NCI-H187 (cell line): ENCODE measurements around the gene KLC1.
A peak's percentile ranks its signal among the peaks of the same experiment; 100 is the strongest.

Experiments
- DNase-seq, 2 experiments: peaks; one replicate each; lab custom pipeline; 2025; lab: John Stamatoyannopoulos, UW

The KLC1 gene

DNA sequence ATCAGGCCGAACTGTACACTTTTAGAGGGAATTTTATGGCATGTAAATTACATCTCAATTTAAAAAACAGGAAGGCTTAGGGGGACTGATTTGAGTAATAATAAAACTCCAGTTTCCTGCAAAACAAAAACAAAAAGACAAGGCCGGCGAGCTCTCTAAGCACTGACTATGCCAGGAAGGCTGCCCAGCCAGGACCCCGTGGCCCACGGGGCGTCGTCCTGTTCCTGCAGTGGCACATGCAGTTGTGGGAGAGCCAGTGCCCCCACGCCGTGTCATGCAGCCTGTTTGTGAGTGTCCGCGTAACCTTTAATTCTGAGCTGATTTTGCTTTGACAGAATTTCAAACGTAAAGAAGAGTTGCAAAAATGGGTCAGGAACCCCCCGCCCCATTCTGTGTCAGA lies 75.7 kb downstream of the KLC1 start:
- no peak for DNase-seq

DNA sequence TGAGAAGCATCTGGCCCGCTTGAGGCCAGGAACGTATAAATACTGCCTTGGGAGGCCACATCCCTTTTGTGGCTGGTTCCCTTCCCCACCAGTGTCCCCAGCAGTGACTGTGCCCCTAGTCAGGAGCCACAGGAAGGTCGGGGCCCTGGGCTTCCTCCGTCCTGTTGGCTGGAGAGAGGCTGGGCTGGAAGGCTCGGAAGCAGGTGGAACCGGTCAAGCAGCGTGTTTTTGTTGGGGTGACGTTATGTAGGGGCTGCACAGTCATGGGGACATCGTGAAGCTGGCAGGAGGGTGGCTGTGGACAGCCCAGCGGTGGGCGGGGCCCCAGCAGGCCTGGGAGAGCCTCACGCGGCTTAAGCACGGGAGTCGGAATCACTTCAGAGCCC lies 76.1 kb downstream of the KLC1 start:
- DNase-seq: no peak

DNA sequence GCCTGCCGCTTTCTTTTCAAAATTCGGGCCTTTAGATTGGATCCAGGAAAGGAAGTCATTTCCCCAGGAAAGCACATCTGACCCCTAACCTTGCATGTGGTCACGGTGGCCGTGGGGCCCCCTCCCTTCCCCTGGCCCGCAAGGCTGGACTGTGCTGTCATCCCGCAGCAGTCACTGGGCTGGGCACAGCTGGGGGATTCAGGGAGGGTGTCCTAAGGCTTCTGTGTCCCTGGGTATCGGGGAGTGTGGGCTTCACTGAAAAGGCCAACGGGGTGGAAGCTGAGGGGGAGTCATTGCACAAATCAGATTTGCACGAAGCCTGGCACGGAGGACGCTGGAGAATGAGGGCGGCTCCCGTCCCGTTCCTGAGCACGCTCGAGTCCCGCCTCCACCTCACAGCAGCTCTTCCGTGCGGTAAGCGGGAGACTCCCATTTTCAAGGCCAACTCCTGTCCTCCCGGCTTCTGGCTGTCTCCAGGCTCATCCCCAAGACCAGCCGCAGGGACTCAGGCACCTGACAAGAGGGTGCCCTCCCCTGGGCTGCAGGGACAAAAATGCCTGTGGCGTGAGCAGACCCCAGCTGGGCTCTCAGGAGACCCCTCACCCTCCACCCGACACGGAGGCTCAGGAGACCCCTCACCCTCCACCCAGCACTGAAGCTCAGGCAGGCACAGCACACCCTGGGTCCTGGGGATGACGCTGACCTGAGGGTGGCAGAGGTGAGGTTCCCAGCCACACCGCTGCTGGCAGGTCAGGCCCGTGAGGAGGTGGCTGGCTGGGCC lies 76.7 kb downstream of the KLC1 start:
- no peak for DNase-seq

DNA sequence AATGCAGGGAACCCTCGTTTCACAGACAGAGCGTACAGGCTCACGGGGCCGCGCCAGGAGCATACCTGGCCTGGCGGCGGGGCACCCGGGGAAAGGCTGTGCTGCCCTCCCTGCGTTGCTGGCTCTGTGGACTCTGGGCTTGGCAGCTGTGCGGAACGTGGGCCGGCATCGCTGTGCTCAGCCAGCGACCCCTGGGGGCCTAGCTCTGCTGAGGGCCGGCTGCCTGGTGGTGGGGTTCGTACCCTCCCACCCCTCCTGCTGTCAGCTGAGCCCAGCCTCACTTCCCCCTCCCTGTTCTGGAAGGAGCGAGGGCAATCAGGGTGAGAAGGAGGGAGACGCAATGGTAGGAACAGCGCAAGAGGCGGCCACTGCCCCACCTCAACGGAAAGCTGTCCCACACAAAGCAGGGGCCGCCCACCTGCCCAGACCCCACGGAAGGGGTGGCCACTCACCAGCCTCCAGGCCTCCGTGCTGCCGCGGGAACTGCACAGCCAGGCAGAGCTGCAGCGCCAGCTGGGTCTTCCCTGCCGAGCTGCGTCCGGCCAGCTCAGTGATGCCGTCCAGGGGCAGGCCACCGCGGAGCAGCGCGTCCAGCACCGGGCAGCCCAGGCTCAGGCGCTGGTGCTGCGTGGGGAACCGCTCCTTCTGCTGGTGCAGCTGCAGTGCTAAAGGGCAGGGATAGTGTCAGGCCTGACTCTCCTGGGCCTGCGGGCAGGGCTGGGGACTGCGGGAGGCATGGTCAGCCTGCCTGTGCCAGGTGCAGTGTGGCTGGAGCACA lies 77.7 kb downstream of the KLC1 start:
- no peak for DNase-seq

DNA sequence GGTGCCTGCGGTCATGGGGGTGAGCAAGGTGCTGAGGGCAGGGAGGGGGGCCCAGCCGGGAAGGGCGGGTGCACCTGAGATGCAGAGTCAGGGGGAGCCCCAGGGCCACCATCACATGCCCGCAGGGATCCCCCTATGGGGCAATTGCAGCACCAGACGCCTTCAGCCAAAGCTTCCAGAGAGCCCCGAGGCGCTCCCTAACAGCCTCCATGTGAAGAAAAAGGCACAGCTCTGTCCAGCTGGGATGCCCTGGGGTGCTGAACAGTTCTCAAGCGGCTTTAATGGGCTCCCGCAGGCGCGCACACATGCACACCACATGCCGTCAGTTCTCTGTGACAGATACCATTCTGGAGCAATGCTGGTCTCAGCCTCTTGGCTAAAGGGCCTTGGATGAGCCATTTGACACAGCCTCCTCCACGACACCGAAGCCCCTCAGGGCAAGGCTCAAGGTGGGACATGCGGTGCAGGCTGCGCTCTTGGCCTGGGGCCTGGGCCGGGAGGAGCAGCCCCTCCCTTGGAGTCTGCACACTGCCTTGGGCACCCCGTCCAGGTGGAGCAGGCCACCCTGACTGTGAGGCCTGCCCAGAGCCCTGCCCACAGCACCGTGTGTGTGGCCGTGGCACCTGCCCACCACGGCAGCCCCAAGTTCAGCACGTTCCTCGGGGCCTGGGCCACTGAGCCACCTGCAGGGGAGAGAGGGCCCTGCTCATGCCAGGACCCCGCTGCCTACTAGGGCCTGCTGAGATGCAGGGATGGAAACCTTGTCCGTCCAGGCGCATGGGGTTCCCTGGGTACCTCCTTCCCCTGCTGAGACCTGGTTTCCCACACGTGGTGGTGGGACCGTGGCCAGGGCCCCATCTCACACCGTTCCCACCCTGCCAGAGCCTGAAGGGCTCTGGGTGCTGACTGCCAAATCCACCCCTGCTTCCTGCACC lies 78.6 kb downstream of the KLC1 start:
- DNase-seq: no peak

DNA sequence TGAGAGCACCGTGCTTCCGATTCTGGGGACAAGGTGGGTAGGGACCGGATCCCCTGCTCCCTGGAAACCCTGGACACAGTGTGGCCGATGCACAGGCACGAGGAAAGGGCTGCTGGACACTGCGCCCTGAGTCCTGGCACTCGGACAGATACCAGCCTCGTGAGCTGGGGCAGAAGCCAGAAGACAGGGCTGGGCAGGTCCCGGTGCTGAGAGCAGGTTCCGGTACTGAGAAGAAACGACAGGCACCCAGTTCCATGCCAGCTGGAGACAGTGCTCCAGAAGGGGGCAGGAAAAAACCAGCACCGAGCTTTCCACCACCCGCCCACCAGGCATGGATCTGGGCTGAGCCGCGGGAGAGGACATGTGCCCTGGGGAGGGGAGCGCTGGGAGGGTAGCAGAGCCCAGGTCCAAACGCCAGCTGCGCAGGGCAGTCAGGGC lies 79.8 kb downstream of the KLC1 start:
- DNase-seq: no peak

DNA sequence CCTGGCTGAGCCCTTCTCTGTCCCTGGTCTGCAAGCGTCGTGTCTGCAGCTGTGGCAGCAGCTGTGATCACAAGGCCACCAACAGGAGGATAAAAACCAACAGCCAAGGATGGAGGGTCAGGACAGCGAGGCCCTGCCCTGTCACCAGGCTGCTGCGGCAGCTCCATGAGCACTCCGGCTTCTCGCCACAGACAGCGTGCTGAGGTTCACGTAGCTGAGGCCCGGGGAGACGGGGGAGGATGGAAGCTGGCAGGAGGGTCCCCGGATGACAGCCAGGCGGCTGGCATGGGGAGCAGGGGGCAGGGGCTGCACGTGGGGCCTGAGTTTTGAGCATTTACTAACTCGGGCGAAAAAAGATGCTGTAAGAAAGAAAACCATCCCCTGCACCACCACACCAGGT lies 80.8 kb downstream of the KLC1 start:
- DNase-seq: no peak

DNA sequence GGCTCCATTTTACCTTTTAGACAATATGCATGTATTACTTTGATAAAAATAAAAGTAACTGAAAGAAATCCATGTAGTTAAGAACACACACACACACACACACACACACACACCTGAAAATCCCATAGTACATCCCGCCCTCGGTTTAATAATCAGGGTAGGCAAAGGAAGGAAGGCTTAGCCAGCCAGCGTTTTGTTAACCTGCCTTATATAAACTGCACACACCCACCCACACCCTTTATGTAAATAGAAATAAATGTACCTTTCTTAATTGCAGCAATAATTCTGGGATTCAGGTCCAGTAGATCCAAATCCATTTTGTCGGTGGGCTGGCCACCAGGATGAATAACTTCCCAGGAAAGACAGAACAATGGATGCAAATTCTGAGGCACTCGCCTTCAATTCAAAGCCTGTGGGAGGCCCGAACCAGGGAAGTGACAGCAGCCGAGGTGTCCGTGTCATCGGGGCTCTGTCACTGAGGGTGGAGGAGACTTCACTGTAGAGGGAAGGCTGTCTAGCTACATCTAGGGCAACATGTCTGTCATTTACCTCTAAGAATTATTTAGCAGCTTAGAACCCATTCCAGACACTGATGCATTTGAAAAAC lies 81.9 kb downstream of the KLC1 start:
- no peak for DNase-seq

DNA sequence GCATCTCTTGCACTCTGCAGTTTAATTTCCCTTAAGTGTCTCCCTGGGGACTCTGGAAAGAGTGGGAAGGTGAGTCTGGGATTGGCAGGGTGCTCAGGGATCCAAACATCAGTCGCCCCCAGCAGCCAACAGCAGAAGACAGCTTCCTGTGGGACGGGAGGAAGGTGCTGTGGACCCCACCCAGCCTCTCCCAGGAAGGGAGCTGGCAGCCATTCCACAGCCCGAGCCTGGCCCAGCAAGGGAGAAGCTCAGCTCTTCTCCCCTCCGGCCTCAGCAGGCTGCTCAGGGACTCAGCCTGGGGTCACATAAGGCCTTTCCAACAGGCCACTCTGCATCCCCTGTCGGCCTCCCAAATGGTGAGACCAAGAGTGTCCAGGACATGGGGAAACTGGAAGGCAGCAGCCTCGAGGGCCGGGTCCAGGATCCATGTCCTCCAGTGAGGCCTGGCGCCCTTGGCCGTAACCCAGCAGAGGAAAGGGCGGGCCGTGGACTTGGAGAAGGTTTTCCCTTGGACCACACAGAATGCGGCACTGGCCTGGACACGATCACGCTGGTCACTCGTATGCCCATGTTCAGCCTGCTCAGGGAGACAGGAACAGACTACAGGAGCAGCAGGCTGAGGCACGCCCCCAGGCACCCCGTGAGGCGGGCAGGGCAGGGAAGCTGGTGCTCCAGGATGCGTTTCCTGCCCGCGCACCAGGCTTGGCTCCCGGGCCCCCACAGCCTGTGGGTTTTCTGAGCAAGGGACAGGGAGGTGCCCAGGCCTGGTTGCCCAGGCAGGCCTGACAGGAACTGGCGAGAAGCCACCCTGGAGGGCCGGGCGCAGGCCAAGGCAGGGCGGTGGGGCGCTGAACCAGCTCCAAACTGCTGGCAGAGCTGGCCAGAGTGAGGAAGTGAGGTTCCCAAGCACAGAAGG lies 82.8 kb downstream of the KLC1 start:
- DNase-seq: no peak

DNA sequence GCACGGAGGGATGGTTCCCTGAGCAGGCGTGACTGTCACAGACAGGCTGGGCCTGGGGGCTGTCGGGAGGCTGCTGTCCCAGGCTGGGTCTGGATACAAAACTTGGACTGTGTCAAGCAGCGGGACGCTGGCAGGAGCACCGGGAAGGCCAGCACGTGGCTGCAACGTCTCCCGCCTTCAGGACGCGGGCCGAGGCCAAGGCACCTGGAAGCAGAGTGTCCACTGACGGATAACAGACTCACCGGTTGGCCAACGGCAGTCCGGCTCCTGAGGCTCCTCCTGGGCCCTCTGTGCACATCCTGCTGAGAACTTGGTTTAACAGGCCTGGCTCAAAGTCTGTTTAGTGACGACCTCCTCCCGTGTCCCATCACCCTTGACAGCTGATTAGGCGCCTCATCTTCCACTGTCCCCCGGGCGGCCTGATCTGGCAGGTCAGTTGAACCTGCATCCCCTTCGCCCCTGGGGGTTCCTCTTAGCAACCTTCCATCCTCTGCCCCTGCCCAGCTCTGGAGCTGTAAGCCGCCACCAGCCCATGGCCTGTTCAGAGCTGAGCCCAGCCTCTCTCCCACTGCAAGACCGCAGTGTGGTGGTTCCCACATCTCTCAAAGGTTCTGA lies 83.7 kb downstream of the KLC1 start:
- DNase-seq: no peak

DNA sequence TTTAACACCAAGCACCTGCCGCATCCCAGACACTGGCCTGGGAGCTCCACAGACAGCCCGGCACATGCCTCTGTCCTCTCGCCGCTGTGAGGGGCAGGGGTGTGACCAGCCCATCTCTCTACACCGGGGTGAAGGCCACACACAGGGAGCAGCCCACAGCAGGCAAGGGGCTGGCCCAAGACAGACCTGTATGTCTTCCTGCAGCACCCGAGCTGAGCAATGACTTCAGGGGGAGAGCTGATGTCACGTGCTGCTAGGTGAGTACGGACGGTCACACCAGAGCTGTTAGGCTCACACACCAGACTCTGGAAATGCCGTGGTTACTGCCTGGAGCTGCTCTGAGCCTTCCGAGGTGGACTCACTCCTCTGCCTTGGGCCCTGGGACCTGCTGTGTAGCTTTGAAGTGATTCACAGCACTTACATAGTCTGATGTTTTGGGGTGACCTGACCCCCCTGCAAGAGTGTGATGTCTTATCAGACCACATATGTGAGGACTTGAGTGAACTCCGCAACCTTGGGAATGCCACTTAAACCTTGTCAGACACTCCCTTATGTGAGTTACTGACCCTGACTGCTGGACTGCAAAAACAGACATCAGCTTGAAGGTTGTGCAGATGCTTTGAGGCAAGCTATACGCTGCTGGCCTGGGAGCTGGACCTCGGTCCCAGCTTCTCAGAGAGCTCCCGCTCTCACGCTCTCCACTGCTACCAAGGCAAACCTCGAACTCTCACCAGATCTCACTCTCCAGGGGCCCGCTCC lies 84.5 kb downstream of the KLC1 start:
- no peak for DNase-seq

DNA sequence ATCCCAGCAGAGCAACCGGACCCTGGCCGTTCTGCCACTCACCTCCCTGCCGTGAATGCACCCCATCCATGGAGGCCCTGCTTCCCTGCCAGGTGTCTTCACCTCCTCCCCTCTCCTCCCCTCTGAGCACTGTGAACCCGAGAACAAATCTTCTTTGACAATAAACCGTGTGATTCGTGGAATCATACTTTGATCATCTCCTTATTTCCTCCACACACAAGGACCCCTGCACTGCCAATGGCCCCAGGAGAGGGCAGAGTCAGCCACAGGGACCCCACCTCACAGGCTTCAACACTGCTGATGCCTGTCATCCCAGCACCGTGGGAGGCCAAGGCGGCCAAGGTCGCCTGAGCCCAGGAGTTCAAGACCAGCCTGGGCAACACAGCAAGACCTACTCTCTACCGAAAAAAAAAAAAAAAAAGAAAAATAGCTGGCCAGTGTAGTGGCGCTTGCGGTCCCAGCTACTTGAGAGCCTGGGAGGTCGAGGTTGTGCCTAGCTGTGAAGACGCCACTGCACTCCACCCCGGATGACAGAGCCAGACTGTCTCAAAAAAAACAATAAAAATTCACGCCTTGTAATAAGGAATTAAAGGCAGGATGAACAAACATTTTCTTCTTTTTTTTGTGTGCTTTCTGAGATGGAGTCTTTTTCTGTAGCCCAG lies 85.2 kb downstream of the KLC1 start:
- no peak for DNase-seq

DNA sequence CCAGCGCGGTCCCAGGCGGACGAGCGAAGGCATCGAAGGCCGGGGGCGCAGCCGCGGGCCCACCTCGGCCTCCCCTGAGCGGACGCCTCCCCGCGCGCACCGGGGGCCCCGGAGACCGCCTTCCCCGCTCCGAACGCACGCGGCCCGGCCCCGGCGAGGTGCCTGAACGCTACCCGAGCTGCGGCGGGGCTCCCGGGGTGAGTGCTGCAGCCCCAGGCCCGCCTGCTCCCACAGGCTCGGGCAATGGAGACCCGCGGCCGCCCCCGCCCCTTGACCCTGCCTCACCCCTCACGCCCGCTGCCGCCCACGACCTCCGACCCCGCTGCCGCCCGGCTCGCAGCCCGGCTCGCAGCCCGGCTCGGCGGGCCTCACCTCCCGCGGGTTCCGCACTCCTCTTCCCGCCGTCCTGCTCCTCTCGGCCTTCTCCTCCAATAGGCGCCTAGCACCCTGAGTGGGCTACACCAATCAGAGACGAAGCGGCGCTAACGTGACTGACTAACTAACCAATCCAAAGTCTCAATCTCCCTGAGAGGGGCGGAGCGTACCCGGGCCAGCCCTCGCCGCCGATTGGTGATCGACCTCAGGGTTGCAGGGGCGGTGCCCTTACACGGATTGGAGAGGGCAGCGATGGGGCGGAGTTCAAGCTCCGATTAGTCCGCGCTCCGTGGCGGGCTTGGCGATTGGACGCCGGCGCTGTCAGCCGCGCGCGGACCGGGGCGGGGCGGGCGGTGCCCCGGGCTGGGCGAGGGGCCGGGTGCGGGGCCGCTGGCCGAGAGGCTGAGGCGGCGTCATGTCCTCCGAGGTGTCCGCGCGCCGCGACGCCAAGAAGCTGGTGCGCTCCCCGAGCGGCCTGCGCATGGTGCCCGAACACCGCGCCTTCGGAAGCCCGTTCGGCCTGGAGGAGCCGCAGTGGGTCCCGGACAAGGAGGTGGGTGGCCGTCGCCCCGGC lies 86.3 kb downstream of the KLC1 start, which contains the start of the genes XRCC3 and ZFYVE21:
Gene XRCC3 (minus strand): TSS at position 400 of the 949 bp plus-strand sequence. CDS start 4,364 bp downstream, outside the sequence.
Gene ZFYVE21 (plus strand): TSS at position 759 of the 949 bp plus-strand sequence. CDS start 32 bp downstream, at position 791.
- DNase-seq: peak; percentile 98 to 99

DNA sequence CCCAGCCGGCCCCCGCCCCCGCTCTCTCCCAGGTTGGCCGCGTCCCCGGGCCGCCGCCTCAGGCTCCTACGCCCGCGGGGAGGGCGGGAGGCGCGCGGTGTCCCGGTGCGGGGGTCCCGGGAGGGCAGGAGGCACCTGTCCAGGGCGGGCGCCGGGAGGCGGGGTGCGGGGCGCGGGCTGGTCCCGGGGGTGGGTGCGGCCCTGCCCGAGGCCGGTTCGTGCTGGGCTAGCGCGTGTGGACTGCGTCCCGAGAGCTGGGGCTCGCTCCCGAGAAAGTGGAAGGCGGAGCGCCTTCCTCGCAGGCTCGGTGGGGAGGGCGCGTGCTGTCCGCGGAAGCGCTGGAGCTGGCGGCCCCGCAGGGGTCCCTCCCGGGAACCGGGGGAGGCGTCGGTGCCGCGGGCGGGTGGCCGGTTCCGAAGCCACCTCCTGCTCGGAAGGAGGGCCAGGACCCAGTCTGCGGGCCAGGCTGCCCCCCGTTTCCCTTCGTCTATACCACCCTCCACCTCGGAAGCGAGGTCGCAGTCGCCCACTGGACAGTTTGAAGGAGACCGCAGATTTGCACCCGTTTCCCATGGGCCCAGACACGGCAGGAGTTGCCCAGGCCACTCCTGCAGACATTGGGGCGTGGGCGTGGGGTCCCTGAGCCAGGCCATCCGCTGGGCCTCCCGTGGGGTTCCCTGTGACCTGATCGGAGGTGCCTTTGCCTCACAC lies 87.2 kb downstream of the KLC1 start:
- DNase-seq: no peak

DNA sequence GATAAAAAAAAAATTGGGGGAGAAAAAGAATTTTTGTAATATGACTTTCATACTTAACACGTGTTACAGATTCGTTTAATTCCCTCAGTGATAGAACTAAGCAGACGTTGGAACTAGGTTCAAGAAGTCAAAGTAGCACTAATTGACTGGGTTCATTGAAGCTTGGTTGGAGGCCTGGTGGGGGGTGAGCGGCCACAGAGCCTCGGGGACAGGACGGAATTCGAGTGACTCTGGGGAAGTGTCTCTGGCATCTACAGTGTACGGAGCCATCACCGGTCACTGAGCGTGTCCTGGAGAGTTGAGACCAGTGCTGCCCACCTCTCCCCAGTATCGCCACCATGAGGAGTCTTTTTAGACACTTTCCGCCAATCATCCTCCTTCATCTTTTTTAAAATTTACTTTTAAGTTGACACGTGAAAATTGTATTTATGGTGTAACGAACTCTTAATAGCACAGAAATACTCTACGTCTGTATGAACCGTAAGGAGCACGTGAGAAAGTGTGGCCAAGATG lies 87.9 kb downstream of the KLC1 start:
- no peak for DNase-seq

DNA sequence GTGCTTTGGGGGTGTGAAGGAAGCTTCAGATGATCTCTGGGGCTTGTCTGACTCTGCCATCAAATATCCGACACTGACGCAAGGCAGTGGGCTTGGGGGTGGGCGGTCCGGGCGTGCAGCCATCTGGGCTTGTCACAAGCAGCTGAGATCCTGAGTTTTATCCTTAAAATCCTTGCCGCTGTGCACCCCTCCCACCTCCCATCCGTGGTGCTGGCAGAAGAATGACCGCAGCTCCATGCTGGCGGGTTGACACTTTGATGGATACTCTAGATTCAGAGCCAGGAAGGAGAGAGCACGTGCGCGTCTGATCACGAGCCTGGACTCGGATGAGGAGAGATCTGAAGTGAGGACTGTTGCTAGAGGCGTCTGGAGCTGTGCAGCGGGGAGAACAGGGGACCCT lies 89.6 kb downstream of the KLC1 start:
- no peak for DNase-seq

DNA sequence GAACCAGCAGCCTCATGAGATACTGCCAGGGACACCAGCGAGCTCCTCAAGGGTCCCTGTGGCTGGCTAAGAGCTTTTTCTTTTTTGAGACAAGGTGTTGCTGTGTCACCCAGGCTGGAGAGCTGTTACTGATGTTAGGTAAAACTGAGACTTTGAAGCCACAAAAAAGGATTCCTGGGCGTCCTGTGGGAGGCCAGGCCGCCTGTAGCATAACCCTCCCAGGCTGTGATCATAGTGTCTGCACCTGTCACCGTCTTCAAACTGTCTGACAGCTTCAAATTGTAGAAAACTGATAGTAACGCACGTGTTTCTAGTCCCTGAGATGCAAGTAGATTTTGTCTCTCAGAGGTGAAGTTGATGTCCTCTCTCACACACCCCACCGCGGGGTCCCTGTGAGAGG lies 90.7 kb downstream of the KLC1 start:
- no peak for DNase-seq
